ENCODE data around the gene MARCHF5.

MARCHF5 gene

GRCh38 chr10:92290837-92291615 is at the start of gene MARCHF5, which contains the start of gene CPEB3:
Gene MARCHF5 (plus strand): TSS chr10:92291167. CDS start chr10:92291495, 328 bp downstream.
Gene CPEB3 (minus strand): TSS chr10:92291078. CDS start chr10:92240350, 50,728 bp downstream.
- peak; percentile 86 for DNase-seq (ENCODE audit: low read depth, low spot score)

GRCh38 chr10:92241501-92241900 is 49.5 kb upstream of the MARCHF5 start:
- DNase-seq (ENCODE audit: low read depth, low spot score), result no peak

GRCh38 chr10:92242380-92242779 is 48.6 kb upstream of the MARCHF5 start:
- DNase-seq (ENCODE audit: low read depth, low spot score), result no peak

GRCh38 chr10:92242910-92243671 is 47.9 kb upstream of the MARCHF5 start:
- DNase-seq (ENCODE audit: low read depth, low spot score), result no peak

GRCh38 chr10:92244796-92245195 is 46.2 kb upstream of the MARCHF5 start:
- DNase-seq (ENCODE audit: low read depth, low spot score), result no peak

GRCh38 chr10:92248566-92248965 is 42.4 kb upstream of the MARCHF5 start:
- DNase-seq (ENCODE audit: low read depth, low spot score), result no peak

- DNase-seq (ENCODE audit: low read depth, low spot score), result no peak
These were observed 27.6 kb upstream of the MARCHF5 start for GRCh38 chr10:92263396-92263795.

GRCh38 chr10:92264249-92264648 is 26.7 kb upstream of the MARCHF5 start:
- no peak for DNase-seq (ENCODE audit: low read depth, low spot score)

GRCh38 chr10:92265687-92266258 is 25.2 kb upstream of the MARCHF5 start:
- no peak for DNase-seq (ENCODE audit: low read depth, low spot score)

GRCh38 chr10:92267343-92267742 is 23.6 kb upstream of the MARCHF5 start:
- DNase-seq (ENCODE audit: low read depth, low spot score), result no peak

GRCh38 chr10:92268748-92269147 is 22.2 kb upstream of the MARCHF5 start:
- DNase-seq (ENCODE audit: low read depth, low spot score), result no peak

- DNase-seq (ENCODE audit: low read depth, low spot score), result no peak
These were observed 16.9 kb upstream of the MARCHF5 start for GRCh38 chr10:92274071-92274470.

- DNase-seq (ENCODE audit: low read depth, low spot score), result no peak
These were observed 11.8 kb upstream of the MARCHF5 start for GRCh38 chr10:92278996-92279696.

- DNase-seq (ENCODE audit: low read depth, low spot score), result no peak
These were observed 6.8 kb upstream of the MARCHF5 start for GRCh38 chr10:92284112-92284704.

GRCh38 chr10:92290076-92290836 is 711 bp upstream of the MARCHF5 start:
- no peak for DNase-seq (ENCODE audit: low read depth, low spot score)

GRCh38 chr10:92291616-92291865 is 574 bp downstream of the MARCHF5 start:
- no peak for DNase-seq (ENCODE audit: low read depth, low spot score)

GRCh38 chr10:92291921-92292845 is 1.2 kb downstream of the MARCHF5 start:
- no peak for DNase-seq (ENCODE audit: low read depth, low spot score)

GRCh38 chr10:92298487-92298886 is 7.5 kb downstream of the MARCHF5 start:
- no peak for DNase-seq (ENCODE audit: low read depth, low spot score)

- no peak for DNase-seq (ENCODE audit: low read depth, low spot score)
These were observed 12.1 kb downstream of the MARCHF5 start for GRCh38 chr10:92303096-92303495.

- no peak for DNase-seq (ENCODE audit: low read depth, low spot score)
These were observed 13.1 kb downstream of the MARCHF5 start for GRCh38 chr10:92304061-92304460.

All from brain pericyte (primary cell).